DND-41 (cell line): ENCODE data around the gene ASPDH.

Experiments
- EZH2 ChIP-seq: IDR thresholded peaks from 3 replicates; pipeline ENCODE4 v1.6.1; 2012; ENCODE audit warnings: borderline replicate concordance, low read depth, mild to moderate bottlenecking, moderate library complexity, low read length, inconsistent platforms; ENCODE audit not compliant: severe bottlenecking
- TF ChIP-seq, protein P1 (sequence below): IDR thresholded peaks from 2 replicates; pipeline ENCODE4 v1.5.1; 2012; ENCODE audit warnings: borderline replicate concordance, low read length, moderate library complexity, mild to moderate bottlenecking; ENCODE audit not compliant: poor library complexity, severe bottlenecking; ENCODE audit errors: extremely low read depth

DNA sequence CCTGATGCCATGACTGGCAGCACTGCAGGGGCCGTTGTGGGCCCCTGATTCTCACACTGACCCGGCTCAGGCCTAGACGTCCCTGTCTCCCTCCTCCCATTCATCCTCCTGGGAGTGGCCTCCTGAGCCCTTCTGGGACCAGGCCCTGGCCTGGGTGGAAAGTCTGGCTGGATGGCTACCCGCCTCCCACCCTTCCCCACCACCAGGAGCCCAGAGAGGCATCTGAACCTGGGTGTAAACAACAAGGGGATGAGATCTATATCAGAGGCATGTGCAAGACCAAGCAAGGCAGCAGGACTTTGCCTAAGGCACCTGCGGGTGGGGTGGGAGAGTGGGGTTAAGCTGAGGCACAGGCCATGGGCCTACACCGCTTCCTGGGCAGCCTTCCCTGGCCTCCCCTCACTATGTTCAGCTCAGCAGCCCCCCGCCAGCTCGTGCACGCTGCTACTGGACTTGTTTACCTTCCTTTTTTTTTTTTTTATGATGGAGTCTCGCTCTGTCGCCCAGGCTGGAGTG is 22.0 kb upstream of the ASPDH start:
- TF ChIP-seq, protein P1, sequence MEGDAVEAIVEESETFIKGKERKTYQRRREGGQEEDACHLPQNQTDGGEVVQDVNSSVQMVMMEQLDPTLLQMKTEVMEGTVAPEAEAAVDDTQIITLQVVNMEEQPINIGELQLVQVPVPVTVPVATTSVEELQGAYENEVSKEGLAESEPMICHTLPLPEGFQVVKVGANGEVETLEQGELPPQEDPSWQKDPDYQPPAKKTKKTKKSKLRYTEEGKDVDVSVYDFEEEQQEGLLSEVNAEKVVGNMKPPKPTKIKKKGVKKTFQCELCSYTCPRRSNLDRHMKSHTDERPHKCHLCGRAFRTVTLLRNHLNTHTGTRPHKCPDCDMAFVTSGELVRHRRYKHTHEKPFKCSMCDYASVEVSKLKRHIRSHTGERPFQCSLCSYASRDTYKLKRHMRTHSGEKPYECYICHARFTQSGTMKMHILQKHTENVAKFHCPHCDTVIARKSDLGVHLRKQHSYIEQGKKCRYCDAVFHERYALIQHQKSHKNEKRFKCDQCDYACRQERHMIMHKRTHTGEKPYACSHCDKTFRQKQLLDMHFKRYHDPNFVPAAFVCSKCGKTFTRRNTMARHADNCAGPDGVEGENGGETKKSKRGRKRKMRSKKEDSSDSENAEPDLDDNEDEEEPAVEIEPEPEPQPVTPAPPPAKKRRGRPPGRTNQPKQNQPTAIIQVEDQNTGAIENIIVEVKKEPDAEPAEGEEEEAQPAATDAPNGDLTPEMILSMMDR: no peak
- TF ChIP-seq EZH2: no peak
